NCI-H774 (cell line): ENCODE measurements around the gene CYSTM1.
A peak's percentile ranks its signal among the peaks of the same experiment; 100 is the strongest.

Experiments used
- DNase-seq: peaks from one replicate; lab custom pipeline; 2025; lab: John Stamatoyannopoulos, UW

The CYSTM1 gene

DNA sequence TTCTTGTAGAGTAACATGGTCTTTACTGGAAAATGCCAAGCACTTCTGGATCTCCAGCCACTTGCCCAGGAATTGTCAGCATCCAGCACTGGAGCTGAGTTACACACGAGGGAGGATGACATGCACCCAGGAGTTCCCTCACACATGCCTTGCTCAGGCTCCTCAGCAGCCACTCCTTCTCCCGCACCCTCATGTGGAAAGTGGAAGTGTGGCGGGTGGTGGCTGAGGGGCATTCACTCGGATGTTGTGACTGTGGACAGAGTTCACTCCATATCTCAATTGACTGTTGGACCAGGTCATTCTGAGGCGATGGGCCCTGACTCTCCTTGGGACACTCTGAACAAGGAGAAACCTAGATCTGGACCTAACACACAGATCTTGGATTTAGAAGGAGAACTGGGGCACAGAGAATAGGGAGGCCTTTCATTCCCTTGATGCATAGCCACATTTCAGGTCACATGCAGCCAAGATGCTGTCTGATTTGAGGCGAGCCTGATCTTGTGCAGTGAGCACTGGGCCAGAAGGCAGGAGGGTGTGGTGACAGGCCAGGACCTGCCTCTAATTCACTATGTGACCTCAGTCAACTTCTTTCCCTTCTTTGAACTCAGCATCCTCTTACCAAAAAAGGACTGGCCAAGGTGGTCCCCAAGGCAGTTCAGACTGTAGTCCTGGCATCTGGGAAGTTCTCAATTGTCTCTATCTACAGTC lies 62.1 kb downstream of the CYSTM1 start:
- no peak for DNase-seq

GRCh38 chr5:140238756-140239155 lies 63.8 kb downstream of the CYSTM1 start:
- no peak for DNase-seq

GRCh38 chr5:140239461-140239860 lies 64.5 kb downstream of the CYSTM1 start:
- DNase-seq = no peak

DNA sequence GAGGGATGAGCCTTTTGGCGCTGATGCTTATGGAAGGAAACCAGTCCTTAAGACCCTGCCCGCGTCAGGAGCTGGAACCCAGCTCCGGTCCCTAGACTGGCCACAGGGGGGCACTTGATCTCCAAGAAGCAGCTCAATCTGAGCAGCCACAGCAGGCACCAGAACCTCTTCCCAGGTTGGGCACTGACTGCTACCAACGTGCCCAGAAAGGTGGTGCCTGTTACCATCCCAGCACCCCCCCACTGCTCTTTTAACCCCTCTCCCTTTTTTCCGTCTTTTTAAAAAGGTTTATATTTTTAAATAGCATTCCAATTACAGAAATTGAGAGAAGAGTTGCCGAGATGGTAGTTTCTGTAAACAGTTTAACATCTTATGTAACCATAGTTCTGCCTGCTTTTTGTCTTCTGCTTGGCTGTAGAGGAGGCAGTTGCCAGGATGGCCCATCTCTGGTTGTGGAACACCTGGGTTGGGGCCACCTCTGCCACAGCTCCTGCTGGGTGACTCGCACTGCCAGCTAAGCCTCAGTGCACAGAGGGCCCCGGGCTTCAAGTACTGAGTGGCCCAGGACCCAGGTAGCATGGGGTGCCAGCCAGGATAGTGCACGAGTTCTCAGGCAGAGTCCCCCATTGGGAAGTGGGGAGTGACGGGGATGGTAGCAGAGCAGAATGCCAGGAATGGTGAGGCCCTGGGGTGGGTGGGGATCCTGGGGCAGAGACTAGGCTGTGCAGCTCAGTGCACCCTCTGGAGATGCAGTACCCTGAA lies 65.1 kb downstream of the CYSTM1 start:
- DNase-seq = peak; percentile 18

- peak; percentile 68 for DNase-seq
These were observed 66.2 kb downstream of the CYSTM1 start for GRCh38 chr5:140240987-140241706.

DNA sequence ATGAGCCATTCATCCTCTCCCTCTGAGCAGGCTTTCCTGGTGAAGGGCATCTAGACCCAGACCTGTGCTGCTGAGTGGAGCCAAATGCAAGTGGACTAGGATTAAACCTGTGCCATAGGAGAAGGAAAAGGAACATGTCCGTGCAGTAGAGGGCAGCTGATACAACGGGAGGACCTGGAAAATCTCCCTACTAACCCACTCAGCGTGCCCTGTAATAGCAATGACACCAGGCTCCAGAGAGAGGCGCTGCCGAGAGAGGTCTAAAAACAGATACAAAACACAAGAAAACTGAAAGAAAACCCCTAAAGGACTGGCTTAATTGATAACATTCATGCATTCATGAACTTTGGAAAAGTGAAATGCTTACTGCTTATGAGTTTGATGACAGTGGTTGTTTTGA lies 67.1 kb downstream of the CYSTM1 start:
- DNase-seq = no peak

DNA sequence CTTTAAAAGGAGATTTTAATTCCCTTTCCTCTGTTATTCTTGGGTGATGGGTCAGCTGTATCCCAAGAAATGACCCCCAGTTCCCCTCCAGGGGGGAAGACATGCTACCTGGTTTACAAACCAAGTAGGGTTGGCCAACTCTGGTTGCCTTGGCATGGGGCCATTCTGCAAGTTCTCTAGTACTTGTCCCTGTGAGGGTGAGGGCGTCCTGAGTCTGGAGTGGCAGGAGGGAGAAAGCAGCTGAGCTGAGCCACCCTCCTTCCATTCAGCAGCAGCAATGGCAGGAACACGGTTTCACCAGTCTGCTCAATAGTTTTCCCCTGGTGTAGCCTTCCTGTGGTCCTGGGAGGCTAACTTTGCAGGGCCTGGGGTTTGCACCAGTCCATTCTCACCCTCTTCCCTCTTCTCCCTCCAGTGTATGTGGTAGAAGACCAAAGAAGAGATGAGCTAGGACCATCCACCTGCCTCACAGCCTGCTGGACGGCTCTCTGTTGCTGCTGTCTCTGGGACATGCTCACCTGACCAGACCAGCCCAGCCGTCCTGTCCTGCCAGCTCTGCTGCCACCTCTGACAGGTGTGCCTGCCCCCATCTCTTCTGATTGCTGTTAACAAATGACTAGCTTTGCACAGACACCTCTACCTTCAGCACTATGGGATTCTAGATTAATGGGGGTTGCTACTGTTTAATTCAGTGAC lies 68.0 kb downstream of the CYSTM1 start:
- DNase-seq = no peak

GRCh38 chr5:140243706-140244250 lies 68.8 kb downstream of the CYSTM1 start:
- DNase-seq = peak; percentile 92

DNA sequence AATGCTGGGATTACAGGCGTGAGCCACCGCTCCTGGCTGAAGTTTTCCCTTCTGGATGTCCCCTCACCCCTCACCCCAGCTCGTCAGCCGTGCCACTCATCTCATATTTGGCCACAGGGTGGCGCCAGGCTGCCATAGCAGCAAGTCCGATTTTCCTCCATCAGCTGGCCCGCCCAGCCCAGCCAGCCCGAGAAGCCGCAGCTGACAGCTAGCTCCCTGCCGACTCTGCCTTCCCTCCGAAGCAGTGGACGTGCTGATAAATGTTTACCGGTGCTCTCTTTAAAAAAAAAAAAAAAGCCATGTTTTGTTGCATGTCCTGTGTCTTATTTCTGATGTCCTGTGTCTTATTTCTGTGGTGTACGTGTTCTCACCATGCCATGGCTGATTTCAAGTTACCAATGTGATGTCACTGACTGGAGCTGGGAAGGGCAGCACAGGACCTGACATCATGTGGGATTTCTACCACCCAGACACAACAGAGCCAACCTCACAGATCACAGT lies 69.6 kb downstream of the CYSTM1 start:
- DNase-seq = peak; percentile 74

DNA sequence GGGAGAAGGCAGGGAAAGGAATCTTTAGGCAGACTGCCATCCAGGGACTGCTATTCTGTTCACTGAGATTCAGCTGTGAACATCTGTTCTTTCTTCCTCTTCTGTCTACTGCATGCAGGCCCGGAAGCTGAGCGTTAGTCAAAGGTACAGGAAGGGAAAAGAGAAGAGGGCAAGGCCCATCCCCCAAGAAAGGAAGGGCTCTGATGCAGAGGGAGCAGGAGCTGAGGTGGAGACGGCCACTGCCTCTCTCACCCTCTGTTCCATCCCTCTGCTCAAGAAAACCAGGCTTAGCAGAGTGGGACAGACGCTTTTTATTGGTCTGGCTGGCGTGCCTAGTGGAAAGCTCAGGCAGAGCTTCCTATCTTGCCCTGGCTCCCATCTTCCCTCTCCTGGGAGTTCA lies 70.4 kb downstream of the CYSTM1 start:
- no peak for DNase-seq

- no peak for DNase-seq
These were observed 70.9 kb downstream of the CYSTM1 start for GRCh38 chr5:140245926-140246325.

GRCh38 chr5:140246378-140247122 lies 71.6 kb downstream of the CYSTM1 start:
- DNase-seq = no peak

DNA sequence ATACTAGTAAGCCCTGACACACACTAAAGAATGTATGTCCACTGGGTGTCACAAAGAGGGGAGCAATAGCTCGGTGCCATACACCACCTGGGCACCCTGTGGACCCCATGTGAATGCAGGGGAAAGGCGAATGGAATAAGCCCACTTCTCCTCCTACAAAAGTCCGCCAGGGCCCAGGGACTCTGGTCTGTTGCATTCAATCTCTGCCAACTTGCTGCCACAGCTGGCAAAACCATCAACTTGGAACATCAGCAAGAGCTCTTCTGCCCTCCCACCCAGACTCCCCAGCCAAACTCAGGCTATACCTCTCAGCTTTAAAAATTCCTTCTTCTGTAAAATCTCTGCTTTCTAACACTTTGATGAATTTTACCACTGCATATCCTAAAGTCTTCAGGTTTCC lies 73.4 kb downstream of the CYSTM1 start:
- DNase-seq = no peak

DNA sequence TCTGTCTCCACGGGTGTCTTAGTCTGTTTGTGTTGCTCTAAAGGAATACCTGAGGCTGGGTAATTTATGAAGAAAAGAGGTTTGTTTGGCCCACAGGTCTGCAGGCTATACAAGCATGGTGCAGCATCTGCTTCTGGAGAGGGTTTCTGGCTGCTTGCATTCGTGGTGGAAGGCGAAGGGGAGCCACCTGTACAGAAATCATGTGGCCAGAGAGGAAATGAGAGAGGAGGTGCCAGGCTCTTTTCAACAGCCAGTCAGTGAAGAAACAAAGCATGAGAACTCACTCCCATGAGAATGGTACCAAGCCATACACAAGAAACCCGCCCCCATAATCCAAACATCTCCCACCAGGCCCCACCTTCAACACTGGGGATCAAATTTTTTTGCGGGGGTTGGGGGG lies 74.5 kb downstream of the CYSTM1 start:
- DNase-seq = no peak

DNA sequence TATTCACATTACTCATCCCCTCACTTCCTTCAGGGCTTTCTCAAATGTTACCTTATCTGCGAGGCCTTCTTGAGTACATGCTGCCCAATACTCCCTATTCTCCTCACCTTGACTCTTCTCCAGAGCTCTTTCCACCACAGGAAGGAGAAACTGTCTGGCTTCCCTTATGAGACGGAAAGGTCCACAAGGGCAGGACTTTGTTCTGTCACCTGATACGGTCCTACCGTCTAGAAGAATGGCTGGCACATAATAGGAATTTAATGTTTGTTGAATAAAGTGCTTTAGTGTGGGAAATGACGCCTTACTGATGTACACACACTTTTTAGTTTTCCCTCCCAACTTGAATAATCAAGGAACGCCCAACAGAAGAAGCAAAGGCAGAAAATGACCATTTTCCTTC lies 75.4 kb downstream of the CYSTM1 start:
- DNase-seq = no peak

GRCh38 chr5:140251527-140251973 lies 76.6 kb downstream of the CYSTM1 start:
- DNase-seq = no peak

GRCh38 chr5:140252470-140253126 lies 77.6 kb downstream of the CYSTM1 start:
- DNase-seq = no peak

GRCh38 chr5:140253985-140254384 lies 79.0 kb downstream of the CYSTM1 start:
- DNase-seq = peak; percentile 3

- no peak for DNase-seq
These were observed 80.6 kb downstream of the CYSTM1 start for GRCh38 chr5:140255460-140256157.

DNA sequence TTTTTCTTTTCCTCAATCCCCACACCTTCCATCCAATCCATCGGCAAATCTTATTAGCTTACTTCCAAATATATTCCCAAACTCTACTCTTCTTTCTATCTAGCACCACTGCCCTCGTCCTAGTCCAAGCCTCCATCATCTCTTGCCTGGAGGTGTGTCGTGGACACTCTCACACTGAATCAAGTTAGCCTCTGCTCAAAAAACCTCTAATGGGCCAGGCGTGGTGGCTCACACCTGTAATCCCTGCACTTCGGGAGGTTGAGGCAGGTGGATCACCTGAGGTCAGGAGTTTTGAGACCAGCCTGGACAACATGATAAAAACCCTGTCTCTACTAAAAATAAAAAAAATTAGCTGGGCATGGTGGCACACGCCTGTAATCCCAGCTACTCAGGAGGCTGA lies 81.7 kb downstream of the CYSTM1 start:
- no peak for DNase-seq
